Loucy (cell line): ENCODE measurements around the gene KIAA0232.

ENCODE experiments used
- EZH2phosphoT487 ChIP-seq: fragments of 200-600 bp; IDR thresholded peaks from 2 replicates; pipeline ENCODE4 v1.6.1; 2018; ENCODE audit warnings: antibody characterized with exemption, mild to moderate bottlenecking, moderate library complexity, borderline replicate concordance
- TF ChIP-seq, protein P1 (sequence below): fragments of 200-600 bp; sonication (generic); conservative IDR thresholded peaks from 2 replicates; pipeline ENCODE4 v1.5.1; 2014; ENCODE audit warnings: mild to moderate bottlenecking, antibody characterized with exemption, low read length

DNA sequence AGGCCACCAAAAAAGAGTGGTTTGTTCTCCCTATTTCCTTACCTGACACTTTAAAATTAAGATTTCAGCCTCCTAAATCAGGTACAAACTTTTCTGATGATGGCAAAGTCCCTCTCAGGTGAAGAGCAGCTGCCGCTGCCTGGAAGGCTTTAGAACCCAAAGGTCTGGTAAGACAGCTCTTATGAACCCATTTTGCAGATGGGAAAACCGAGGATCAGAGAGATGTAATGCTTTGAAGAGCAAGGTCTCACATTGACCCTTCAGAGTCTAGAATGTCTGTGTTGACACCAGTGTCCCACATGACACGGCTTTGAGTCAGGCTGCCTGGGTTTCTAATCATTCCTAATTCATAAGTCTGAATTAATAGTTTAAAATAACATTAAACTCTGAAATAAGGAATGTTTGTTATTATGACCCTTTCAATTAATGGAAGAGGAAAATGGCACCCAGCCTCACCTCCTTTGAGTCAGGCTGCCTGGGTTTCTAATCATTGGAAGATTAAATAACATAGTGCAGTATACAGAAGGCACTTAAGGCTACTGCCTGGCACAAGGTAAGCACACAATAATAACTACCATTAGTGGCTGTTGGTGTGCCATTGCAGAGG lies 27.9 kb upstream of the KIAA0232 start:
- TF ChIP-seq, protein P1, sequence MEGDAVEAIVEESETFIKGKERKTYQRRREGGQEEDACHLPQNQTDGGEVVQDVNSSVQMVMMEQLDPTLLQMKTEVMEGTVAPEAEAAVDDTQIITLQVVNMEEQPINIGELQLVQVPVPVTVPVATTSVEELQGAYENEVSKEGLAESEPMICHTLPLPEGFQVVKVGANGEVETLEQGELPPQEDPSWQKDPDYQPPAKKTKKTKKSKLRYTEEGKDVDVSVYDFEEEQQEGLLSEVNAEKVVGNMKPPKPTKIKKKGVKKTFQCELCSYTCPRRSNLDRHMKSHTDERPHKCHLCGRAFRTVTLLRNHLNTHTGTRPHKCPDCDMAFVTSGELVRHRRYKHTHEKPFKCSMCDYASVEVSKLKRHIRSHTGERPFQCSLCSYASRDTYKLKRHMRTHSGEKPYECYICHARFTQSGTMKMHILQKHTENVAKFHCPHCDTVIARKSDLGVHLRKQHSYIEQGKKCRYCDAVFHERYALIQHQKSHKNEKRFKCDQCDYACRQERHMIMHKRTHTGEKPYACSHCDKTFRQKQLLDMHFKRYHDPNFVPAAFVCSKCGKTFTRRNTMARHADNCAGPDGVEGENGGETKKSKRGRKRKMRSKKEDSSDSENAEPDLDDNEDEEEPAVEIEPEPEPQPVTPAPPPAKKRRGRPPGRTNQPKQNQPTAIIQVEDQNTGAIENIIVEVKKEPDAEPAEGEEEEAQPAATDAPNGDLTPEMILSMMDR, result no peak
- TF ChIP-seq EZH2phosphoT487, result no peak
